HEK293T (cell line): ENCODE data around the gene DESI1.
"Not testable (repeated sequence)": the region's sequence is repeated elsewhere in the genome, so short reads cannot be mapped to it uniquely, and the experiment has no call there.

Experiments used
- CTCF ChIA-PET: fragments of 350-600 bp; formaldehyde crosslinking; extraction: SDS; loops from one replicate; lab custom pipeline; 2021; ENCODE audit warnings: antibody characterized with exemption, inconsistent platforms; lab: Yijun Ruan, JAX
- POLR2A ChIA-PET: fragments of 350-600 bp; formaldehyde crosslinking; extraction: SDS; loops from one replicate; lab custom pipeline; 2020; ENCODE audit warnings: antibody characterized with exemption, inconsistent platforms; lab: Yijun Ruan, JAX
- DNase-seq: peaks from one replicate; pipeline ENCODE4 v3.0.0; 2012; ENCODE audit warnings: mixed read lengths; ENCODE audit errors: extremely low spot score
- ARNT ChIP-seq: fragments of 450-650 bp; IDR thresholded peaks from 2 replicates; pipeline ENCODE4 v1.6.1; 2017; ENCODE audit warnings: mild to moderate bottlenecking
- BHLHE40 ChIP-seq: fragments of 450-650 bp; IDR thresholded peaks from 2 replicates; pipeline ENCODE4 v1.6.1; 2016; ENCODE audit warnings: mild to moderate bottlenecking, moderate library complexity, borderline replicate concordance
- CTBP1 ChIP-seq: fragments of 450-650 bp; IDR thresholded peaks from 2 replicates; pipeline ENCODE4 v1.6.1; 2016; ENCODE audit warnings: borderline replicate concordance
- ELF4 ChIP-seq: fragments of 450-650 bp; IDR thresholded peaks from 2 replicates; pipeline ENCODE4 v1.6.1; 2017; ENCODE audit warnings: antibody characterized with exemption
- FOXA1 ChIP-seq: fragments of 450-650 bp; IDR thresholded peaks from 2 replicates; pipeline ENCODE4 v1.6.1; 2016; ENCODE audit warnings: mild to moderate bottlenecking
- FOXK2 ChIP-seq: fragments of 450-650 bp; IDR thresholded peaks from 2 replicates; pipeline ENCODE4 v1.6.1; 2016; ENCODE audit warnings: mild to moderate bottlenecking
- FOXM1 ChIP-seq: fragments of 450-650 bp; IDR thresholded peaks from 2 replicates; pipeline ENCODE4 v1.6.1; 2017; ENCODE audit warnings: mild to moderate bottlenecking, borderline replicate concordance
- HDGF ChIP-seq: fragments of 450-650 bp; IDR thresholded peaks from 2 replicates; pipeline ENCODE4 v1.6.1; 2017; ENCODE audit warnings: antibody characterized with exemption, borderline replicate concordance
- L3MBTL2 ChIP-seq: fragments of 450-650 bp; conservative IDR thresholded peaks from 2 replicates; pipeline ENCODE4 v1.6.1; 2016; ENCODE audit warnings: mild to moderate bottlenecking
- LEF1 ChIP-seq: fragments of 450-650 bp; IDR thresholded peaks from 2 replicates; pipeline ENCODE4 v1.6.1; 2017; ENCODE audit warnings: mild to moderate bottlenecking, borderline replicate concordance
- NFRKB ChIP-seq: fragments of 450-650 bp; IDR thresholded peaks from 2 replicates; pipeline ENCODE4 v1.6.1; 2016; ENCODE audit warnings: mild to moderate bottlenecking, moderate library complexity
- SP1 ChIP-seq: fragments of 450-650 bp; IDR thresholded peaks from 2 replicates; pipeline ENCODE4 v1.6.1; 2017
- SUZ12 ChIP-seq: fragments of 450-650 bp; IDR thresholded peaks from 2 replicates; pipeline ENCODE4 v1.6.1; 2016; ENCODE audit warnings: mild to moderate bottlenecking
- TARDBP ChIP-seq: fragments of 450-650 bp; IDR thresholded peaks from 2 replicates; pipeline ENCODE4 v1.6.1; 2016
- ZNF384 ChIP-seq: fragments of 450-650 bp; IDR thresholded peaks from 2 replicates; pipeline ENCODE4 v1.6.1; 2016
- TF ChIP-seq, protein P1 (sequence below): fragments of 450-650 bp; IDR thresholded peaks from 2 replicates; pipeline ENCODE4 v1.6.1; 2016

Gene DESI1

GRCh38 chr22:41620589-41621098 lies at the start of gene DESI1:
DESI1 (minus strand) TSS chr22:41621043; CDS start chr22:41620839, 204 bp downstream.
- TF ChIP-seq L3MBTL2 (peak; percentile 73), LEF1 (no peak)
- peak; percentile 24 for DNase-seq
- ChIA-PET CTCF (no interaction called here), POLR2A (interaction anchor here (0.6 to 3.1 kb wide), 29 partner anchors 9 to 330 kb away, joined by 3 to 26 read pairs (median 6); partner anchors contain the start of genes CENPM, CSDC2, PMM1 and POLR3H)

GRCh38 chr22:41668971-41669911 lies 48.4 kb upstream of the DESI1 start:
- no peak for DNase-seq
- ChIA-PET POLR2A (interaction anchor here (1.0 to 2.7 kb wide), 3 partner anchors 19 to 48 kb away, joined by 3 to 39 read pairs (median 4); partner anchors contain the start of genes SNU13 and XRCC6), CTCF (interaction anchor here (0.6 kb wide), 1 partner anchor 57 kb away, joined by 6 read pairs; no protein-coding TSS in a partner anchor)
- TF ChIP-seq ARNT (no peak), BHLHE40 (no peak), ELF4 (no peak), FOXK2 (no peak), CTBP1 (no peak), NFRKB (no peak), SP1 (no peak), L3MBTL2 (no peak), ZNF384 (no peak), LEF1 (no peak), FOXM1 (no peak), FOXA1 (no peak)
- TF ChIP-seq, protein P1, sequence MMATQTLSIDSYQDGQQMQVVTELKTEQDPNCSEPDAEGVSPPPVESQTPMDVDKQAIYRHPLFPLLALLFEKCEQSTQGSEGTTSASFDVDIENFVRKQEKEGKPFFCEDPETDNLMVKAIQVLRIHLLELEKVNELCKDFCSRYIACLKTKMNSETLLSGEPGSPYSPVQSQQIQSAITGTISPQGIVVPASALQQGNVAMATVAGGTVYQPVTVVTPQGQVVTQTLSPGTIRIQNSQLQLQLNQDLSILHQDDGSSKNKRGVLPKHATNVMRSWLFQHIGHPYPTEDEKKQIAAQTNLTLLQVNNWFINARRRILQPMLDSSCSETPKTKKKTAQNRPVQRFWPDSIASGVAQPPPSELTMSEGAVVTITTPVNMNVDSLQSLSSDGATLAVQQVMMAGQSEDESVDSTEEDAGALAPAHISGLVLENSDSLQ, result no peak

DNA sequence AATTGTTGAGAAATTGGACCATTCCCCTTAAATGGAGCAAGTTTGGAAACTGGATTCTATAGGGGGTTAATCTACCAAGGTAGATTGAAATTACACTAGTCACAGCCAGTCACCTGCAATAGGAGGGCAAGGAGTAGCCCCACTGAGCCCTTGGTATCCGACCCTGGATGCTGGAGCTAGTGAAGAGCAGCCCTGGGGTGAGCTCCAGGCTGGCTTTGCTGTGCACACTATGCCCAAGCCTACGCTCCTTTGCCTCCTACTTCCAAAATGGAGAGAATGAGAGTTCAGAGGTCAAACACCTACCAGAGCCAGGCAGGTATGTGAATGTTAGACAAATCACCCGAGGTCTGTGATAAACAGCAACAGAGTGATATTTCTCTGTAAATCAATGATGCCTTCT lies 44.1 kb upstream of the DESI1 start:
- CTCF ChIA-PET, result interaction anchor here (0.6 to 0.7 kb wide), 2 partner anchors 71 to 282 kb away, joined by 3 to 4 read pairs; partner anchors contain the start of gene CENPM
- POLR2A ChIA-PET, result interaction anchor here (0.6 kb wide), 1 partner anchor 24 kb away, joined by 3 read pairs; the partner anchor contains the start of gene SNU13
- TF ChIP-seq SP1 (no peak), FOXK2 (no peak), FOXA1 (no peak), TARDBP (no peak), ELF4 (no peak), L3MBTL2 (no peak), HDGF (no peak), SUZ12 (no peak), NFRKB (no peak), ARNT (no peak), ZNF384 (no peak), LEF1 (no peak), BHLHE40 (no peak), CTBP1 (no peak), FOXM1 (no peak)
- TF ChIP-seq, protein P1, result no peak
- DNase-seq, result no peak

DNA sequence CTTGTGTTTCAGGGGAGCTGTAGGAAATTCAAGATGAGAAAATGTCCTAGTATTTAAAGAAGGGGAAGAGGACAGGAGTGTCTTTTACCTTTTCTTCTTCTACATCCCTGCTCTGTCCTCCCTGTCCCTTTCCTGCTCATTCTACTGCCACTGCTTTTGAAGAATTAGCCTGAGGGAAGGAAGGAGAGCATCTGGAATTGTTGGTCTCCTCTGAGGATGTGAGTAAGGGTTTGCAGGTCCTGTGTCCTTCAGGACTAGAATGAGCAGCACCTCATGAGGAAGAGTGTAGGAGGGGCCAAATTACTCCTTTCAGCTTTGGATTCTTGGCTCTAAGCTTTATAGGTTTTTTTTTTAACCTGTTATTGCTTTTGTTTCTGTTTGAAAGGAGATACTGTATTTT lies 43.6 kb upstream of the DESI1 start:
- POLR2A ChIA-PET, result interaction anchor here (0.6 to 1.0 kb wide), 2 partner anchors 24 to 43 kb away, joined by 3 read pairs; partner anchors contain the start of gene SNU13
- CTCF ChIA-PET, result interaction anchor here (0.6 kb wide), 1 partner anchor 72 kb away, joined by 4 read pairs; no protein-coding TSS in a partner anchor
- TF ChIP-seq TARDBP, result no peak
- no peak for TF ChIP-seq LEF1
- no peak for TF ChIP-seq ELF4
- TF ChIP-seq ARNT, result no peak
- no peak for TF ChIP-seq BHLHE40
- TF ChIP-seq SUZ12, result no peak
- no peak for TF ChIP-seq NFRKB
- no peak for TF ChIP-seq SP1
- no peak for TF ChIP-seq FOXK2
- TF ChIP-seq FOXA1, result no peak
- no peak for TF ChIP-seq ZNF384
- no peak for DNase-seq

GRCh38 chr22:41663594-41663993 lies 42.8 kb upstream of the DESI1 start:
- not testable (repeated sequence) for DNase-seq
- CTCF ChIA-PET, result interaction anchor here (0.6 kb wide), 1 partner anchor 100 kb away, joined by 3 read pairs; no protein-coding TSS in a partner anchor
- POLR2A ChIA-PET, result interaction anchor here (1.0 to 1.2 kb wide), 2 partner anchors 15 to 42 kb away, joined by 3 read pairs; no protein-coding TSS in a partner anchor

DNA sequence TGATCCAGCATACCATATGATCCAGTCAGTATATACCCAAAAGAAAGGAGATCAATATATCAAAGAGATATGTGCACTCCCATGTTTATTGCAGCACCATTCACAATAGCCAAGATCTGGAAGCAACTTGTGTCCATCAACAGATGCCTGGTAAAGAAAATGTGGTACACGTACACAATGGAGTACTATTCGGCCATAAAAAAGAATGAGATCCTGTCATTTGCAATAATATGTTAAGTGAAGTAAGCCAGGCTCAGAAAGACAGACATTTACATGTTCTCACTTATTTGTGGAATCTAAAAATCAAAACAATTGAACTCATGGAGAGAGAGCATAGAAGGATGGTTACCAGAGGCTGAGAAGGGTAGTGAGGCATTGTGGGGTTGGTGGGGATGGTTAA lies 40.9 kb upstream of the DESI1 start:
- POLR2A ChIA-PET, result interaction anchor here (5.3 kb wide), 1 partner anchor 40 kb away, joined by 15 read pairs; the partner anchor contains the start of genes DESI1 and XRCC6
- CTCF ChIA-PET, result no interaction called here

More for the DNA sequence above, 40.9 kb upstream of the DESI1 start:
- TF ChIP-seq SUZ12 (no peak), HDGF (no peak), FOXK2 (no peak), CTBP1 (no peak), L3MBTL2 (no peak), BHLHE40 (no peak), ZNF384 (no peak), SP1 (no peak), FOXM1 (no peak), ARNT (no peak), TARDBP (no peak), FOXA1 (no peak), ELF4 (no peak), LEF1 (no peak), NFRKB (no peak)
- TF ChIP-seq, protein P1, result no peak
- DNase-seq, result no peak
